ENCODE measurements around the gene CRYGS.

CRYGS gene

DNA sequence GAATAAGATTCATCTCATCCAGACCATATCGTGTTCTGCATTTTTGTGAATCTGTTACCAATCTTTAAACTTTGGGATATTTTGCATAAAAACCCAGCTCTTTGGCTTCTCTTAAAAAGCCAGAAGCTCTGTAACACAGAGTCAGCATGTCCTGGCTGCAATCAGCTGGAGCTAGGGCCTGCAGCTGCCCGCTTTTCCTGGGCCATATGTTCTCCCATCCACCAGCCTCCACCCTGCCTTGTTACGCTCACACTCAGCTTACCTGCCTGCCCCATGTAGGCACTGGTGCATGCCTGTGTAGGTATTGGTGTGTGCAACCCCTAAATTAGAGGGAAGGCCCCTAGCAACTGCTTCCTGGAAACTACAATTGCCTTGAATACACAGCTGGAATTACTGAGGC lies 48.2 kb downstream of the CRYGS start:
- DNase-seq (ENCODE audit: low read depth in 3 of 3, low spot score in 1 of 3) = no peak

DNA sequence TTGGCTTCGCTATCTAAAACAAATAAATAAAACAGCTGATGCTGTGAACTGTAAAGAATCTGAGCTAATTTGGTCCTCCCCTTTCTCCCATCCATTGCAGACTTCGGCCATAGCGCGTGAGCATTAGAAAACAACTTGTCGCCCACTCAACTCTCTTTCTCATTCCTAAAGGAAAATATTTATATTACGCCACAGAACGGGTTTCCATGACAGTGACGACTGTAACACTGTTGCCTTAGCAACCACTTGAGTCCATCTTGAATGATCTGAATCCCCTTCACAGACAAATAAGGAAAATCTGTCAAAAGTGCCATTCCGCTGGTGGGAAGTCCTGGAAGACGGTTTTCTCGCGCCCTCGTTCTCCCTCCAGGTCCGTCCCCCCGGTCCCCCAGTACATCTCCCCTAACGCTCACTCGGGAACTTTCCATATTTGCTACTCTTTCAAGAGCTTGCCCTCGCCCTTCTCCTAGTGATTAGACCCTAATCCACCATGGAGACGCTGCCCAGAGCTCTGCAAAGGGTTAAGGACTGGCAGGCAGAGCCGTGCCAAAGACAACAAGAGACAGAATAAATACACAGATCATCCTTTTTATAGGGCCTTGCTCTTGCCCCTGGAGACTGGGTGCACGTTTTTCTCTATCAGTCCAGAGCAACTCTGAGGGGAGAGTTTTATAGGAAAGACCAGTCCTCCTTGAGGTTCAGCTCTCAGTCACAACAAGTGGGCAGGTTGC lies 50.5 kb downstream of the CRYGS start:
- DNase-seq (ENCODE audit: low read depth in 3 of 3, low spot score in 1 of 3) = no peak

DNA sequence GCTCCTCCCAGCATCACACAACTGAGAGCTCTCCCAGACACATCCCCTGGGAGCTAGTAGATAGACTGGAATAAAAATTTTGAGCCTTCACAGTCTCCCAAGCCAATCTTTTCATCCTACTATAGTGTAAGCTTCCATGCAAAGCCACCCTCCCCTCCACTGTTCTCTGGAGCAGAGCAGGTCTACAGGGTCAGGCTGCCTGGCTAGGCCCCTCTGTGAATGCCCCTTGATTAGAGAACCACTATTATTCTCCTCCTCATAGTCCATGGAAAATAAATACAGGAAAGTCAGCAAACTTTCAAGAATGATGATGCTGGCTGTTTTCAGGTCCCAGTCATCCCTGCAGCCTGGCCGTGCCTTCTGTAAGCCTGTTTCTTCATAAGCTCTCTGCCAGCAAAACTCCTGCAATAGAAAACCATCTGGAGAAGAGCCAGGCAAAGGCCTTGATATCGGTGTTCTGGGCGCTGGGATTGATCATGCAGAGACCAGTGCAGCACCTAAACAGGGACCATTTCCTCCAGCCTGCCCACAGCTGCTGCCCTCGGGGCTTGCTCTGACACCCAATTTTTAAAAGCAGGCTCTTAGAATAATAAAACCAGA lies 51.7 kb downstream of the CRYGS start:
- no peak for DNase-seq (ENCODE audit: low read depth in 3 of 3, low spot score in 1 of 3)

DNA sequence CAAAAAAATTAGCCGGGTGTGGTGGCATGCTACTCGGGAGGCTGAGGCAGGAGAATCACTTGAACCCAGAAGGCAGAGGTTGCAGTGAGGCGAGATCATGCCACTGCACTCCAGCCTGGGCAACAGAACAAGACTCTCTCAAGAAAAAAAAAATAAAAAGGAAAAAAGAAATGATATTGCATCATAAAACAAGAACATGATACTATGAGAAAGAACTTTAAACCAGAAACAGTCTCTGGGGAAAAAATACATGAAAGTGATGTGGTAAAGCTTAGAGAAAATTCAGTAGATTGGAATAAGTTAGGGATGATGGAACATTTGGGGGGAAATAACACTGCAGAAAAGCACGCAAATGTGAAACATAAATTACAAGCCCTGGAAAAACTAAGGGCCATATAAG lies 54.7 kb downstream of the CRYGS start:
- no peak for DNase-seq (ENCODE audit: low read depth in 3 of 3, low spot score in 1 of 3)
